GM18873 (cell line): ENCODE results near the gene RGCC.

Experiments
- ATAC-seq: cut with Tn5 transposase; IDR thresholded peaks from one replicate; pipeline ENCODE4 v1.9.1; 2021; ENCODE audit warnings: mild to moderate bottlenecking, moderate library complexity, moderate number of reproducible peaks; ENCODE audit not compliant: unreplicated experiment, low FRiP score

RGCC gene

DNA sequence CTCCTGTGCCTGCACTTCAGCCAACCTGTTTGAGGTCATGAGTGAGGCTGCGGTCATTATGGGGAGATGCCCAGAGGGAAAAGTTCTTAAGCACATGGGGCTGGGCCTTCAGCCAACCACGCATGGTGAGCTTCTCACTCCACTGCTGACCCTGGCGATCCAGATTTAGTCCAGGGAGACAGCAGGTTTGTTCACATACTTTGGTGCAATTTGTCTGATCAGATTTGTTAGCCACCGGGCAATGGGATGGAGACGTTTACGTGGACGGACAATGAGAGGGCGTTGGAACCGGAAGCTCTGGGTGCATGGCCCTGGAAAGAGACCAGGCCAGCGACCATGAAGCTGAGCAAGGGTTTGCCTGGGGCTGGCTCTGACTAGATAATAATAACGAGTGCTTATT is 56.2 kb downstream of the RGCC start:
- ATAC-seq, result no peak

DNA sequence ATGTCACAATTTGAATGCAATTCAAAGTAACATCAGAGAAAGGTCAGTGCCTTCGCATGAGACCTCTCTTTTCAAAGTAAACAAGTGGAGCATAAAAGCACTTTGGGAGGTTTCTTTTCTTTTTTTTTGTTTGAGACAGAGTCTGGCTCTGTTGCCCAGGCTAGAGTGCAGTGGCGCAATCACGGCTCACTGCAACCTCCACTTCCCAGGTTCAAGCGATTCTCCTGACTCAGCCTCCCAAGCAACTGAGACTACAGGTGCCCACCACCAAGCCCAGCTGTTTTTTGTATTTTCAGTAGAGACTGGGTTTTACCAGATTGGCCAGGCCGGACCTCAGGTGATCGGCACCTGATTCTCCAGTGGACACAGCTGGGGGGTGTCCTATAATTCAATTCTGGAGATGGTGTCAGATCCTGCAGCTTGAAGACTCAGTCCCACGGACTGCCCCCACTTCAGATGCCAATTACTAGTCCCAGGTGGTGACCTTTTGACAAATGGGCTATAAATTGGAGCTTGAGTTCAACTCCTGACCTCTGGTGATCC is 57.6 kb downstream of the RGCC start:
- ATAC-seq, result no peak

DNA sequence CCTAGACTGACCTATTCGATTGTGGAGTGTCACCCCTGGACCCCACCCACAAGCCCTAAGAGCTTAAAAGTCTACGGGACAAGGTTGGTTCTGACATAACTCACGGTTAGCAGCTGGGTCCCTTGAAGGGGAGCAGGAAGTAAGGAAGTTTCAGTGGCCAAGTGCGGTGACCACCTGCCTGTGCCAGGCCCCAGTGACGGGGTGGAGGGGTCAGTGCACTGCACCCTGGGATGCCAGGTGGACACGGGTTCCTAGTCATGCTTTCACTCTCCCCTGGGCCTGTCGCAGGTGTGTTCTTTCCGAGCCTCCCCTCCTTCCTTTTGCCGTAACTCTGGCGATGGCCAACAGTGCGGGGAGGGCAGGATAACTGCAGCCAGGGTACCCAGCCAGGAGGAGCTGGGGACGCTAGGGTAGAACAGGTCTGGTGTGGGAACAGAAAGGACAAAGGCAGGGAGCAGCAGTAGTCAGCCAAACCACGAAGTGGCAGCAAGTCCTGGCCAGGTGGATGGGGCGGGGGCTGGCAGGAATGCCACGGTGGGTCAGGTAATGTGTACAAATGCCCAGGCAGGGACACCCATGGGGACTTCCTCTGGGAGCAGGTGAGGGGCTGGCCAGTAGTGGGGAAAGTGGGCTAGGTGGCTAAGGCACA is 58.3 kb downstream of the RGCC start:
- no peak for ATAC-seq

DNA sequence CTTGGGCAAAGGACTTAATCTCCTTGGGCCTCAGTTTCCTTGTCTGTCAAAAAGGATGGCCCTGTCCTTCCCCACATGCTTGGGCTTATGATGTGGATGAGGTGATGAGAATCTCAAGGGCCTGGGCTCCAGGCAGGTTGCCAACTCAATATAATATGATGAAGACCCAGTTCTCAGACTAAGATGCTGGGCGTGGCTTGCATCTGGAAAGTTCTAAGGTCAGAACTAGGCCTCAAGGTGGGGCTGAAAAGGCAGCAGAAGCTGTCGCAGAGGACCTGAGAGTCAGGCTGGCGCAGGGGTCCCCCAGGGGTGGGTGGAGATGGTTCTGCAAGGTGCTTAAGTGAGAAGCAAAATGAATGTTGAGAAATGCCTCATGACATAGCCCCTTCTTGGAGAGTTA is 58.8 kb downstream of the RGCC start:
- ATAC-seq, result no peak

DNA sequence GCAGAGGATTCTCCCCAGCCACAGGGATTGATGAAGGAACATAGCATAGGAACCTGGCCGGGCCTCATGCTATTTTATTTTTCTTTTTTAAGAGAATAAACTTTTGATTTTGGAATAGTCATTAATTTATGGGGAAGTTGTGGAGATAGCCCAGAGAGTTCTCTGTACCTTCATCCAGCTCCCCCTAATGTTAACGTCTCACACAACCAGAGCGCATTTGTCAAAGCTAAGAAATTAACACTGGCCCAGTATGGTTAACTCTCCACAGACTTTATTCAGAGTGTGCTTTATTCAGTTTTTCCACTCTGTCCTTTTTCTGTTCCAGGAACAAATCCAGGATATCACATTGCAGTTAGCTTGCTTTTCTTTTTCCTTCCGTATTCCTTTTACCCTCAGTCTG is 59.4 kb downstream of the RGCC start:
- no peak for ATAC-seq

DNA sequence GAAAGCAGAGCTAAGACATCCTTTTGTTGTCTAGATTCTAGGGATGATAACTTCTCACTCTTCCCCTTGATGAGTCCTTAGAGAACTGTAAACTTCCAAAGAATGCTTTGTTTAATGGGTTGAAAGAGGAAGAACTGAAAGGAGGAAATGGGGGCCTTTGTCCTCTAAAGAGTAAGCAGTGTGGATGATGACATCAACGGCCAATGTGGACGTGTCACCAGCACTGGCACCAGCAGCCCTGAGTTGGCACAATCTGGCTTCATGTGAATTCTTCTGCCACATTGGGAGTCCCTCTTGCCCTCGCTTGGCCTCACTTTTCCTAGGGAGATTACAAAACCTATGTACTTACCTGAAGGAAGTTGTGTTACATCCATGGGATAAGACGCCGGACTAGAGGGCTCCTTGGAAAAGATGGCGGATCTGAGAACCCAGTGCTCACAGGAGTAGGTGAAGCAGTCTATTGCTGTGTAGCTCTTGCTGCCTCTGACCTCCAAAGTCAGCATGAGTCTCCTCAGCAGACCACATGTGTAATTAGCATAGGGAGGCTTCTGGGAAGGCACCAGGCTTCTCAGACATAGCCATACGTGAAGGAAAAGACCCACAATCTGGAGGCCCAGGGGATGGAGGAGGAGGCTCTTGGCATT is 62.8 kb downstream of the RGCC start:
- no peak for ATAC-seq
